Thyroid gland (tissue), 4 donors: ENCODE data around the gene OR2M7.
"Not testable (repeated sequence)": the region's sequence is repeated elsewhere in the genome, so short reads cannot be mapped to it uniquely, and the experiment has no call there.

Source experiments
- CTCF ChIP-seq, 6 experiments: fragments of 200-600 bp in 3 of 6; fragments of 450-650 bp in 3 of 6; sonication (generic) in 3 of 6; IDR thresholded peaks; one replicate each; pipeline ENCODE4 v1.5.1; 2016 to 2019; ENCODE audit warnings: antibody characterized with exemption in 6 of 6, mild to moderate bottlenecking in 2 of 6, inconsistent platforms in 1 of 6, moderate library complexity in 1 of 6
- POLR2A ChIP-seq, 2 donors: fragments of 450-650 bp; IDR thresholded peaks; one replicate each; pipeline ENCODE4 v1.6.1; 2017; ENCODE audit warnings: antibody characterized with exemption in 2 of 2, mild to moderate bottlenecking in 2 of 2, moderate library complexity in 1 of 2

GRCh38 chr1:248305672-248306071 is 18.7 kb downstream of the OR2M7 start:
- not testable (repeated sequence) for TF ChIP-seq CTCF, POLR2A (IDR thresholded peaks at IDR 0.05)
